AG04449 (cell line): ENCODE data around the gene HSD17B1.

Source experiments
- CTCF ChIA-PET: fragments of 350-600 bp; formaldehyde crosslinking; extraction: SDS; loops from one replicate; lab custom pipeline; 2021; ENCODE audit warnings: antibody characterized with exemption; lab: Yijun Ruan, JAX
- POLR2A ChIA-PET: fragments of 400-600, 350-600 bp; formaldehyde crosslinking; extraction: SDS; loops from one replicate; lab custom pipeline; 2020; ENCODE audit warnings: antibody characterized with exemption, inconsistent platforms; lab: Yijun Ruan, JAX
- DNase-seq: peaks from one replicate; pipeline ENCODE4 v3.0.0-alpha.2; 2010; ENCODE audit warnings: low read depth, low spot score
- H3K4me3 ChIP-seq: 2 replicates; pipeline ENCODE4 v1.5.1; 2011; ENCODE audit warnings: low read depth, mild to moderate bottlenecking, control low read depth, low read length
- CTCF ChIP-seq: IDR thresholded peaks from one replicate; pipeline ENCODE4 v1.5.1; 2011; ENCODE audit warnings: mild to moderate bottlenecking, moderate library complexity, low read length, control low read depth, inconsistent platforms; ENCODE audit not compliant: insufficient read depth; ENCODE audit errors: missing control alignments

Gene HSD17B1

GRCh38 chr17:42563143-42563509 is 10.4 kb downstream of the HSD17B1 start:
- ChIA-PET POLR2A (no interaction called here), CTCF (interaction anchor here (6.5 kb wide), 1 partner anchor 15 kb away, joined by 53 read pairs; the partner anchor contains the start of gene PSMC3IP)
- DNase-seq, result no peak
- H3K4me3 ChIP-seq, result peak overlapping the region; percentile 83
- TF ChIP-seq CTCF, result no peak

GRCh38 chr17:42563543-42563942 is 10.8 kb downstream of the HSD17B1 start:
- DNase-seq, result no peak
- POLR2A ChIA-PET, result no interaction called here
- no peak for TF ChIP-seq CTCF
- CTCF ChIA-PET, result interaction anchor here (6.5 kb wide), 1 partner anchor 15 kb away, joined by 53 read pairs; the partner anchor contains the start of gene PSMC3IP
- H3K4me3 ChIP-seq, result peak overlapping the region; percentile 83

- TF ChIP-seq CTCF, result no peak
- H3K4me3 ChIP-seq, result no peak overlapping the region
- POLR2A ChIA-PET, result no interaction called here
- CTCF ChIA-PET, result interaction anchor here (1.0 to 6.5 kb wide), 2 partner anchors 9 to 14 kb away, joined by 3 to 53 read pairs; partner anchors contain the start of gene PSMC3IP
- no peak for DNase-seq
Measured at GRCh38 chr17:42563950-42564349, 11.2 kb downstream of the HSD17B1 start.

DNA sequence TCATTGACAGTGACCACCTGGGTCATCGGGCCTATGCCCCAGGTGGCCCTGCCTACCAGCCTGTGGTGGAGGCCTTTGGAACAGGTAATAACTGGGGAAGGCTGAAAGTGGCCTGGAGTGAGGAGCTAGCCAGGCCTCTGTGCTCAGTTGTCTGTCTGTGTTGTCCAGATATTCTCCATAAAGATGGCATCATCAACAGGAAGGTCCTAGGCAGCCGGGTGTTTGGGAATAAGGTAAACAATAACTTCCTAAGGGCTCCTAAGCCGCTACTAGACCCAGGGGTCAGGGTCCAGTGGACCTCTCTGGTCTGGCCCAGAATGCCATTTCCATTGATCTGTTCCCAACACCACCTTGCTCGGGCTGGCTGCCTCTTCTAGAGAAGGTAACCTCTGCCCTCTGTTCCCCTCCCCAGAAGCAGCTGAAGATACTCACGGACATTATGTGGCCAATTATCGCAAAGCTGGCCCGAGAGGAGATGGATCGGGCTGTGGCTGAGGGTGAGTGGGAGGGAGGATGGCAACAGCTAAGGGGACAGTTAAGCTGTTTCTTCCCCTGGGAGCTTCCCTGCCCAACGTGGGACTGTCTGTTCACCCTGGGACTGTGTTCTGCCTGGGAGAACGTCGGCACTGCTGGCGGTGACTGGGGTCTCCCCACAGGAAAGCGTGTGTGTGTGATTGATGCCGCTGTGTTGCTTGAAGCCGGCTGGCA is 12.2 kb downstream of the HSD17B1 start:
- POLR2A ChIA-PET, result interaction anchor here (1.1 to 1.2 kb wide), 2 partner anchors 10 to 142 kb away, joined by 3 to 4 read pairs; partner anchors contain the start of gene CAVIN1
- TF ChIP-seq CTCF, result no peak
- no peak for DNase-seq
- CTCF ChIA-PET, result interaction anchor here (1.0 to 6.5 kb wide), 3 partner anchors 9 to 13 kb away, joined by 3 to 53 read pairs (median 3); partner anchors contain the start of gene PSMC3IP
- H3K4me3 ChIP-seq, result no peak overlapping the region

- POLR2A ChIA-PET, result interaction anchor here (1.1 to 2.6 kb wide), 3 partner anchors 11 to 143 kb away, joined by 3 to 20 read pairs (median 4); partner anchors contain the start of genes CAVIN1 and PSMC3IP
- CTCF ChIA-PET, result interaction anchor here (0.9 to 6.5 kb wide), 3 partner anchors 9 to 540 kb away, joined by 3 to 53 read pairs (median 3); partner anchors contain the start of gene PSMC3IP
- no peak overlapping the region for H3K4me3 ChIP-seq
- no peak for DNase-seq
- TF ChIP-seq CTCF, result no peak
Measured at GRCh38 chr17:42565523-42566214, 12.9 kb downstream of the HSD17B1 start.
